ENCODE data around the gene ITIH1.

The ITIH1 gene

GRCh38 chr3:52787246-52787645, 9.8 kb downstream of the ITIH1 start:
- no peak overlapping the region for H3K4me3 ChIP-seq (replicated peaks; ENCODE audit: low read depth, low read length)
- no peak for DNase-seq (ENCODE audit: extremely low read depth, low read depth)
- TF ChIP-seq CTCF (IDR thresholded peaks at IDR 0.05; ENCODE audit: low read depth, low read length, missing control alignments) = no peak

GRCh38 chr3:52787672-52788625, 10.6 kb downstream of the ITIH1 start:
- no peak for DNase-seq (ENCODE audit: extremely low read depth, low read depth)
- no peak for TF ChIP-seq CTCF (IDR thresholded peaks at IDR 0.05; ENCODE audit: low read depth, low read length, missing control alignments)
- no peak overlapping the region for H3K4me3 ChIP-seq (replicated peaks; ENCODE audit: low read depth, low read length)

- DNase-seq (ENCODE audit: extremely low read depth, low read depth) = no peak
- TF ChIP-seq CTCF (IDR thresholded peaks at IDR 0.05; ENCODE audit: low read depth, low read length, missing control alignments) = no peak
- H3K4me3 ChIP-seq (replicated peaks; ENCODE audit: low read depth, low read length) = no peak overlapping the region
Observed at GRCh38 chr3:52788890-52789745, 11.7 kb downstream of the ITIH1 start.

GRCh38 chr3:52789746-52790040, 12.3 kb downstream of the ITIH1 start:
- no peak overlapping the region for H3K4me3 ChIP-seq (replicated peaks; ENCODE audit: low read depth, low read length)
- TF ChIP-seq CTCF (IDR thresholded peaks at IDR 0.05; ENCODE audit: low read depth, low read length, missing control alignments) = no peak
- no peak for DNase-seq (ENCODE audit: extremely low read depth, low read depth)

GRCh38 chr3:52790337-52790736, 12.9 kb downstream of the ITIH1 start:
- no peak for TF ChIP-seq CTCF (IDR thresholded peaks at IDR 0.05; ENCODE audit: low read depth, low read length, missing control alignments)
- H3K4me3 ChIP-seq (replicated peaks; ENCODE audit: low read depth, low read length) = no peak overlapping the region
- no peak for DNase-seq (ENCODE audit: extremely low read depth, low read depth)

- TF ChIP-seq CTCF (IDR thresholded peaks at IDR 0.05; ENCODE audit: low read depth, low read length, missing control alignments) = no peak
- no peak for DNase-seq (ENCODE audit: extremely low read depth, low read depth)
- no peak overlapping the region for H3K4me3 ChIP-seq (replicated peaks; ENCODE audit: low read depth, low read length)
Observed at GRCh38 chr3:52790741-52791140, 13.3 kb downstream of the ITIH1 start.
